K562 (cell line): ENCODE data around the gene AKNAD1. TPM values are rescaled to one million over a fixed set of nuclear protein-coding genes. Genes with fewer than 3 reads are reported as not detected.

Experiments used
- ATF7 ChIP-seq: fragments of 450-650 bp; IDR thresholded peaks from 2 replicates; pipeline ENCODE4 v1.7.1; 2014; ENCODE audit warnings: mild to moderate bottlenecking, moderate library complexity
- CREB3L1 ChIP-seq: fragments of 450-650 bp; IDR thresholded peaks from 2 replicates; pipeline ENCODE4 v1.6.1; 2014; ENCODE audit warnings: low read depth, mild to moderate bottlenecking, moderate library complexity, borderline replicate concordance
- DDX20 ChIP-seq: fragments of 450-650 bp; IDR thresholded peaks from 2 replicates; pipeline ENCODE4 v1.6.1; 2016; ENCODE audit warnings: missing genetic modification characterization, low read depth, mild to moderate bottlenecking, missing compliant biosample characterization, moderate library complexity
- GABPA ChIP-seq: fragments of 200-800 bp; sonication (Bioruptor generic); conservative IDR thresholded peaks from 2 replicates; pipeline ENCODE4 v1.6.1; 2016; ENCODE audit warnings: low read depth, missing genetic modification characterization, missing compliant biosample characterization
- HDAC6 ChIP-seq: IDR thresholded peaks from 2 replicates; pipeline ENCODE4 v1.6.1; 2012; ENCODE audit warnings: low read depth, mild to moderate bottlenecking, control low read depth, inconsistent platforms, low read length, moderate library complexity
- ILK ChIP-seq: fragments of 450-650 bp; IDR thresholded peaks from 2 replicates; pipeline ENCODE4 v1.6.1; 2016; ENCODE audit warnings: missing genetic modification characterization, low read depth, mild to moderate bottlenecking, missing compliant biosample characterization, moderate library complexity, borderline replicate concordance
- MECOM ChIP-seq: fragments of 250-450 bp; sonication (Bioruptor Pico); IDR thresholded peaks from 2 replicates; pipeline ENCODE4 v1.8.0; 2022; ENCODE audit warnings: inconsistent platforms
- NFYB ChIP-seq: IDR thresholded peaks from 2 replicates; pipeline ENCODE4 v1.6.1; 2011; ENCODE audit warnings: mild to moderate bottlenecking, moderate library complexity; ENCODE audit not compliant: insufficient read length; ENCODE audit errors: extremely low read depth
- RBM39 ChIP-seq: fragments of 200-400 bp; formaldehyde crosslinking; optimal IDR thresholded peaks from 2 replicates; pipeline ENCODE3; 2018; ENCODE audit warnings: low read depth, low read length
- STAT5A ChIP-seq: IDR thresholded peaks from 2 replicates; pipeline ENCODE4 v1.6.1; 2012; ENCODE audit warnings: low read length, inconsistent platforms, borderline replicate concordance
- SUPT5H ChIP-seq: fragments of 450-650 bp; IDR thresholded peaks from 2 replicates; pipeline ENCODE4 v1.6.1; 2016
- TARDBP ChIP-seq: fragments of 450-650 bp; IDR thresholded peaks from 2 replicates; pipeline ENCODE4 v1.6.1; 2016
- TCF3 ChIP-seq: sonication (generic); formaldehyde crosslinking; IDR thresholded peaks from 2 replicates; pipeline ENCODE4 v1.4.0; 2020; ENCODE audit warnings: mild to moderate bottlenecking, missing genetic modification reagents
- ZMIZ1 ChIP-seq, 2 experiments: fragments of 150-350 bp in 1 of 2; IDR thresholded peaks; 2 replicates each; pipeline ENCODE4 v1.6.1; 2012 to 2016; ENCODE audit warnings: low read depth in 2 of 2, low read length in 2 of 2, mild to moderate bottlenecking in 1 of 2, moderate library complexity in 1 of 2
- ZNF146 ChIP-seq: IDR thresholded peaks from one replicate; pipeline ENCODE4 v1.6.1; 2018; ENCODE audit warnings: missing compliant biosample characterization; ENCODE audit not compliant: unreplicated experiment
- ZNF23 ChIP-seq: fragments of 250-450 bp; sonication (Bioruptor Pico); IDR thresholded peaks from 2 replicates; pipeline ENCODE4 v1.4.0; 2020; ENCODE audit warnings: mild to moderate bottlenecking
- ZNF384 ChIP-seq: IDR thresholded peaks from 2 replicates; pipeline ENCODE4 v1.6.1; 2012; ENCODE audit warnings: low read depth, low read length, improper control_type of control experiment
- polyA plus RNA-seq, 8 experiments: library from polyadenylated mRNA; depleted of rRNA in 4 of 8; stranded (reverse) in 5 of 8; unstranded in 3 of 8; fragments of >200 nt; fragmentation: Nextera tagmentation in 2 of 8; fragmentation: Illumina TruSeq in 1 of 8; extraction: Ambion mirVana in 2 of 8; extraction: Trizol in 1 of 8; gene quantifications; 2 replicates each; pipeline versions ENCODE4 v1.2.1 to v1.2.3, GENCODE V29; 2011 to 2014; ENCODE audit warnings: inconsistent platforms in 1 of 8, missing spikeins in 1 of 8
- total RNA-seq, 7 experiments: library from RNA; depleted of rRNA in 6 of 7; stranded (reverse); fragments of >200 nt in 6 of 7; fragmentation: Illumina TruSeq in 2 of 7; extraction: Trizol in 2 of 7; gene quantifications; 2 replicates each; pipeline versions ENCODE4 v1.2.1 to v1.2.3, GENCODE V29; 2011 to 2021; ENCODE audit warnings: low replicate concordance in 1 of 7
- TF ChIP-seq, protein P1 (sequence below), 2 experiments: fragments of 450-650 bp in 1 of 2; sonication (generic) in 1 of 2; formaldehyde crosslinking in 1 of 2; IDR thresholded peaks in 1 of 2; conservative IDR thresholded peaks in 1 of 2; 2 replicates each; pipeline versions ENCODE4 v1.6.1 to v1.8.1; 2016 to 2023; ENCODE audit warnings: mild to moderate bottlenecking in 2 of 2, moderate library complexity in 2 of 2, inconsistent platforms in 1 of 2, missing genetic modification reagents in 1 of 2
- TF ChIP-seq, protein P2 (sequence below): fragments of 450-650 bp; IDR thresholded peaks from 2 replicates; pipeline ENCODE4 v1.6.1; 2016; ENCODE audit warnings: antibody characterized with exemption
- TF ChIP-seq, protein P3 (sequence below): sonication (generic); formaldehyde crosslinking; IDR thresholded peaks from 2 replicates; pipeline ENCODE4 v1.8.0; 2022; ENCODE audit warnings: missing genetic modification reagents, mild to moderate bottlenecking, moderate library complexity, borderline replicate concordance

The AKNAD1 gene
- total and polyA plus RNA-seq, 9 of the 15 experiments (the other 6 are each of a cell fraction or from before 2014, with no cell fraction given), result 0.13 to 0.30 TPM; not detected in 7

GRCh38 chr1:108780937-108781574 lies 75.8 kb downstream of the AKNAD1 start (continued):
- TF ChIP-seq, protein P1, sequence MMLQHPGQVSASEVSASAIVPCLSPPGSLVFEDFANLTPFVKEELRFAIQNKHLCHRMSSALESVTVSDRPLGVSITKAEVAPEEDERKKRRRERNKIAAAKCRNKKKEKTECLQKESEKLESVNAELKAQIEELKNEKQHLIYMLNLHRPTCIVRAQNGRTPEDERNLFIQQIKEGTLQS (IDR thresholded peaks at IDR 0.05), result peak; percentile 55
- TF ChIP-seq, protein P1 (CRISPR knock-in tag; conservative IDR thresholded peaks at IDR 0.05), result no peak
- 0 out of 2 replicates have a peak, but pooled peaks have one; percentile 14 for TF ChIP-seq ATF7
- no peak for TF ChIP-seq DDX20
- no peak for TF ChIP-seq RBM39
- no peak for TF ChIP-seq SUPT5H
- TF ChIP-seq ZNF384, result no peak
- 0 out of 4 replicates have a peak, but pooled peaks of 1 of the 2 experiments have one; percentile 39 for TF ChIP-seq ZMIZ1 (IDR thresholded peaks at IDR 0.05; ENCODE audit: low read depth in 2 of 2, low read length in 2 of 2)
- TF ChIP-seq STAT5A, result peak; percentile 33; the same call in 1 of the 2 replicates
- TF ChIP-seq ZNF146 (CRISPR knock-in tag), result no peak
- no peak for TF ChIP-seq ZNF23 (CRISPR knock-in tag)
- no peak for TF ChIP-seq TARDBP
- no peak for TF ChIP-seq ILK (tag)
- TF ChIP-seq, protein P2, sequence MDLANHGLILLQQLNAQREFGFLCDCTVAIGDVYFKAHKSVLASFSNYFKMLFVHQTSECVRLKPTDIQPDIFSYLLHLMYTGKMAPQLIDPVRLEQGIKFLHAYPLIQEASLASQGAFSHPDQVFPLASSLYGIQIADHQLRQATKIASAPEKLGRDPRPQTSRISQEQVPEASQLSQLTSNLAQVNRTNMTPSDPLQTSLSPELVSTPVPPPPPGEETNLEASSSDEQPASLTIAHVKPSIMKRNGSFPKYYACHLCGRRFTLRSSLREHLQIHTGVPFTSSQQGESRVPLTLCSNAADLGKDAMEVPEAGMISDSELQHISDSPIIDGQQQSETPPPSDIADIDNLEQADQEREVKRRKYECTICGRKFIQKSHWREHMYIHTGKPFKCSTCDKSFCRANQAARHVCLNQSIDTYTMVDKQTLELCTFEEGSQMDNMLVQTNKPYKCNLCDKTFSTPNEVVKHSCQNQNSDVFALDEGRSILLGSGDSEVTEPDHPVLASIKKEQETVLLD, result no peak
- TF ChIP-seq TCF3, result peak; percentile 89
- no peak for TF ChIP-seq CREB3L1
- TF ChIP-seq GABPA (tag), result no peak
- TF ChIP-seq, protein P3, sequence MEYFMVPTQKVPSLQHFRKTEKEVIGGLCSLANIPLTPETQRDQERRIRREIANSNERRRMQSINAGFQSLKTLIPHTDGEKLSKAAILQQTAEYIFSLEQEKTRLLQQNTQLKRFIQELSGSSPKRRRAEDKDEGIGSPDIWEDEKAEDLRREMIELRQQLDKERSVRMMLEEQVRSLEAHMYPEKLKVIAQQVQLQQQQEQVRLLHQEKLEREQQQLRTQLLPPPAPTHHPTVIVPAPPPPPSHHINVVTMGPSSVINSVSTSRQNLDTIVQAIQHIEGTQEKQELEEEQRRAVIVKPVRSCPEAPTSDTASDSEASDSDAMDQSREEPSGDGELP (CRISPR knock-in tag), result no peak
- no peak for TF ChIP-seq MECOM (CRISPR knock-in tag)
- no peak for TF ChIP-seq NFYB
- TF ChIP-seq HDAC6, result no peak
